HEK293 (cell line): ENCODE data around the gene R3HDM4.
A peak's percentile ranks its signal among the peaks of the same experiment; 100 is the strongest.

ENCODE experiments used
- EGR2 ChIP-seq: fragments of 450-650 bp; formaldehyde crosslinking; IDR thresholded peaks from 2 replicates; pipeline ENCODE4 v1.5.1; 2016; ENCODE audit warnings: low read depth, missing biosample characterization, missing genetic modification characterization
- GFI1B ChIP-seq: fragments of 450-650 bp; formaldehyde crosslinking; IDR thresholded peaks from 2 replicates; pipeline ENCODE4 v1.5.1; 2016; ENCODE audit warnings: missing biosample characterization, missing genetic modification characterization
- KLF9 ChIP-seq: fragments of 450-650 bp; formaldehyde crosslinking; IDR thresholded peaks from 2 replicates; pipeline ENCODE4 v1.5.1; 2016; ENCODE audit warnings: missing biosample characterization, missing genetic modification characterization, low read depth
- RBAK ChIP-seq: fragments of 450-650 bp; formaldehyde crosslinking; IDR thresholded peaks from 2 replicates; pipeline ENCODE4 v1.5.1; 2016; ENCODE audit warnings: missing biosample characterization, missing genetic modification characterization
- SCRT1 ChIP-seq: fragments of 450-650 bp; formaldehyde crosslinking; IDR thresholded peaks from 2 replicates; pipeline ENCODE4 v1.5.1; 2016; ENCODE audit warnings: missing biosample characterization, missing genetic modification characterization, borderline replicate concordance
- SP2 ChIP-seq: fragments of 450-650 bp; formaldehyde crosslinking; IDR thresholded peaks from 2 replicates; pipeline ENCODE4 v1.5.1; 2016; ENCODE audit warnings: missing biosample characterization, missing genetic modification characterization
- SP7 ChIP-seq: fragments of 450-650 bp; formaldehyde crosslinking; IDR thresholded peaks from 2 replicates; pipeline ENCODE4 v1.5.1; 2016; ENCODE audit warnings: missing biosample characterization, missing genetic modification characterization
- YY2 ChIP-seq: fragments of 450-650 bp; formaldehyde crosslinking; IDR thresholded peaks from 2 replicates; pipeline ENCODE4 v1.5.1; 2016; ENCODE audit warnings: missing biosample characterization, missing genetic modification characterization
- ZBTB6 ChIP-seq: fragments of 450-650 bp; formaldehyde crosslinking; IDR thresholded peaks from 2 replicates; pipeline ENCODE4 v1.5.1; 2017; ENCODE audit warnings: missing biosample characterization, missing genetic modification characterization
- ZBTB8A ChIP-seq: fragments of 450-650 bp; formaldehyde crosslinking; IDR thresholded peaks from 2 replicates; pipeline ENCODE4 v1.5.1; 2016; ENCODE audit warnings: missing biosample characterization, missing genetic modification characterization
- ZFHX2 ChIP-seq: fragments of 450-650 bp; formaldehyde crosslinking; conservative IDR thresholded peaks from 2 replicates; pipeline ENCODE4 v1.5.1; 2016; ENCODE audit warnings: missing biosample characterization, missing genetic modification characterization
- ZNF16 ChIP-seq: fragments of 450-650 bp; formaldehyde crosslinking; IDR thresholded peaks from 2 replicates; pipeline ENCODE4 v1.5.1; 2016; ENCODE audit warnings: low read depth, missing biosample characterization, missing genetic modification characterization
- ZNF18 ChIP-seq: fragments of 450-650 bp; formaldehyde crosslinking; IDR thresholded peaks from 2 replicates; pipeline ENCODE4 v1.5.1; 2016; ENCODE audit warnings: missing biosample characterization, missing genetic modification characterization
- ZNF184 ChIP-seq: fragments of 450-650 bp; IDR thresholded peaks from 2 replicates; pipeline ENCODE4 v1.5.1; 2018; ENCODE audit warnings: missing biosample characterization, mild to moderate bottlenecking, missing genetic modification characterization
- ZNF2 ChIP-seq: fragments of 450-650 bp; formaldehyde crosslinking; IDR thresholded peaks from 2 replicates; pipeline ENCODE4 v1.5.1; 2016; ENCODE audit warnings: missing biosample characterization, missing genetic modification characterization
- ZNF211 ChIP-seq: fragments of 450-650 bp; formaldehyde crosslinking; IDR thresholded peaks from 2 replicates; pipeline ENCODE4 v1.5.1; 2016; ENCODE audit warnings: low read depth, missing biosample characterization, missing genetic modification characterization
- ZNF341 ChIP-seq: fragments of 450-650 bp; formaldehyde crosslinking; IDR thresholded peaks from 2 replicates; pipeline ENCODE4; 2016; ENCODE audit warnings: low read depth, missing biosample characterization, missing genetic modification characterization
- ZNF433 ChIP-seq: fragments of 450-650 bp; formaldehyde crosslinking; IDR thresholded peaks from 2 replicates; pipeline ENCODE4 v1.5.1; 2016; ENCODE audit warnings: missing biosample characterization, missing genetic modification characterization, low read depth
- ZNF473 ChIP-seq: fragments of 450-650 bp; formaldehyde crosslinking; IDR thresholded peaks from 2 replicates; pipeline ENCODE4 v1.5.1; 2017; ENCODE audit warnings: missing biosample characterization, missing genetic modification characterization
- ZNF513 ChIP-seq: fragments of 450-650 bp; IDR thresholded peaks from 2 replicates; pipeline ENCODE4 v1.5.1; 2018; ENCODE audit warnings: missing biosample characterization, missing genetic modification characterization
- ZNF521 ChIP-seq: fragments of 450-650 bp; formaldehyde crosslinking; IDR thresholded peaks from 2 replicates; pipeline ENCODE4 v1.5.1; 2017; ENCODE audit warnings: missing biosample characterization, mild to moderate bottlenecking, missing genetic modification characterization
- ZNF530 ChIP-seq: fragments of 450-650 bp; formaldehyde crosslinking; IDR thresholded peaks from 2 replicates; pipeline ENCODE4 v1.5.1; 2016; ENCODE audit warnings: low read depth, missing biosample characterization, missing genetic modification characterization
- ZNF571 ChIP-seq: fragments of 450-650 bp; formaldehyde crosslinking; IDR thresholded peaks from 2 replicates; pipeline ENCODE4 v1.5.0; 2017; ENCODE audit warnings: missing biosample characterization, missing genetic modification characterization
- ZNF580 ChIP-seq: fragments of 450-650 bp; formaldehyde crosslinking; IDR thresholded peaks from 2 replicates; pipeline ENCODE4 v1.5.1; 2016; ENCODE audit warnings: missing biosample characterization, missing genetic modification characterization
- ZNF596 ChIP-seq: fragments of 450-650 bp; IDR thresholded peaks from 2 replicates; pipeline ENCODE4 v1.5.0; 2018; ENCODE audit warnings: missing biosample characterization, mild to moderate bottlenecking, missing genetic modification characterization, moderate library complexity
- ZNF621 ChIP-seq: fragments of 450-650 bp; formaldehyde crosslinking; IDR thresholded peaks from 2 replicates; pipeline ENCODE4 v1.5.1; 2017; ENCODE audit warnings: missing biosample characterization, missing genetic modification characterization
- ZNF670 ChIP-seq: fragments of 450-650 bp; formaldehyde crosslinking; IDR thresholded peaks from 2 replicates; pipeline ENCODE4 v1.5.1; 2016; ENCODE audit warnings: missing biosample characterization, missing genetic modification characterization, low read depth
- ZNF707 ChIP-seq: fragments of 450-650 bp; formaldehyde crosslinking; IDR thresholded peaks from 2 replicates; pipeline ENCODE4 v1.5.1; 2016; ENCODE audit warnings: missing biosample characterization, missing genetic modification characterization
- ZNF76 ChIP-seq: fragments of 450-650 bp; formaldehyde crosslinking; IDR thresholded peaks from 2 replicates; pipeline ENCODE4; 2016; ENCODE audit warnings: low read depth, missing biosample characterization, missing genetic modification characterization, borderline replicate concordance
- ZNF776 ChIP-seq: fragments of 450-650 bp; formaldehyde crosslinking; IDR thresholded peaks from 2 replicates; pipeline ENCODE4 v1.5.0; 2017; ENCODE audit warnings: missing biosample characterization, missing genetic modification characterization, borderline replicate concordance
- ZNF830 ChIP-seq: fragments of 450-650 bp; IDR thresholded peaks from 2 replicates; pipeline ENCODE4 v1.5.0; 2018; ENCODE audit warnings: missing biosample characterization, missing genetic modification characterization, low read depth, mild to moderate bottlenecking, moderate library complexity
- ZSCAN30 ChIP-seq: fragments of 450-650 bp; IDR thresholded peaks from 2 replicates; pipeline ENCODE4 v1.5.1; 2018; ENCODE audit warnings: missing biosample characterization, mild to moderate bottlenecking, missing genetic modification characterization, moderate library complexity
- ZSCAN4 ChIP-seq: fragments of 450-650 bp; formaldehyde crosslinking; IDR thresholded peaks from 2 replicates; pipeline ENCODE4 v1.5.1; 2017; ENCODE audit warnings: missing biosample characterization, missing genetic modification characterization

Gene R3HDM4

GRCh38 chr19:924553-925086 is 11.6 kb upstream of the R3HDM4 start (continued):
- no peak for TF ChIP-seq ZNF776
- no peak for TF ChIP-seq ZNF184 (tag by site-specific recombination)
- TF ChIP-seq YY2 (tag by site-specific recombination) = no peak
- TF ChIP-seq ZNF571 (tag by site-specific recombination) = no peak
- TF ChIP-seq ZNF18 (tag by site-specific recombination) = no peak
- peak; percentile 36; the same call in 1 of the 2 replicates for TF ChIP-seq ZNF2 (tag by site-specific recombination)
- TF ChIP-seq ZNF513 (tag by site-specific recombination) = no peak
- no peak for TF ChIP-seq ZNF433 (tag by site-specific recombination)
- TF ChIP-seq ZNF596 (tag by site-specific recombination) = no peak
- TF ChIP-seq ZFHX2 (tag by site-specific recombination) = 0 out of 2 replicates have a peak, but pooled peaks have one; percentile 7
- no peak for TF ChIP-seq ZNF16 (tag by site-specific recombination)
- peak; percentile 21; the same call in 1 of the 2 replicates for TF ChIP-seq SP2 (tag by site-specific recombination)
- no peak for TF ChIP-seq SP7 (tag by site-specific recombination)
- TF ChIP-seq ZNF830 (tag by site-specific recombination) = no peak
- no peak for TF ChIP-seq ZNF76 (tag by site-specific recombination)
- no peak for TF ChIP-seq ZNF580
- TF ChIP-seq ZNF621 (tag by site-specific recombination) = no peak
- TF ChIP-seq ZSCAN30 (tag by site-specific recombination) = no peak
- no peak for TF ChIP-seq ZBTB8A (tag by site-specific recombination)
- no peak for TF ChIP-seq ZNF211 (tag by site-specific recombination)
- no peak for TF ChIP-seq ZBTB6 (tag by site-specific recombination)
- no peak for TF ChIP-seq KLF9 (tag by site-specific recombination)
- no peak for TF ChIP-seq RBAK (tag by site-specific recombination)
- TF ChIP-seq ZNF670 (tag by site-specific recombination) = no peak
- TF ChIP-seq ZNF341 (tag by site-specific recombination) = peak; percentile 89
- TF ChIP-seq ZNF473 (tag by site-specific recombination) = no peak
- TF ChIP-seq ZNF521 (tag by site-specific recombination) = no peak
- no peak for TF ChIP-seq ZNF530 (tag by site-specific recombination)
- no peak for TF ChIP-seq ZNF707 (tag by site-specific recombination)
- TF ChIP-seq ZSCAN4 (tag by site-specific recombination) = no peak
- TF ChIP-seq EGR2 (tag by site-specific recombination) = peak; percentile 20; the same call in 1 of the 2 replicates
- TF ChIP-seq GFI1B (tag by site-specific recombination) = no peak
- no peak for TF ChIP-seq SCRT1 (tag by site-specific recombination)
